ENCODE data around the gene GPAM. TPM values are rescaled to one million over a fixed set of nuclear protein-coding genes. Genes with fewer than 3 reads are reported as not detected.

The GPAM gene
- total RNA-seq, 1 donor from 2014 or later, result 22.2 TPM

GRCh38 chr10:112135604-112136003 lies 48.0 kb downstream of the GPAM start:
- intact Hi-C loops (cut with micrococcal nuclease), result no loop called here
- Histone ChIP-seq H3K4me1 (peaks cover 8% of the 10 kb centered on the region), H3K27me3 (ENCODE audit: low read depth) (no peaks in the 10 kb centered on the region), H3K27ac (replicated peaks) (no peak overlapping the region), H3K36me3 (no peaks in the 10 kb centered on the region), H3K9me3 (replicated peaks) (no peaks in the 10 kb centered on the region), H3K4me3 (no peak overlapping the region)
- TF ChIP-seq CTCF (IDR thresholded peaks at IDR 0.05; ENCODE audit: borderline replicate concordance), result no peak
- DNase-seq, result no peak

- no peaks in the 10 kb centered on the region for H3K9me3 ChIP-seq (replicated peaks)
- no peak overlapping the region for H3K4me3 ChIP-seq
- H3K36me3 ChIP-seq, result no peaks in the 10 kb centered on the region
- no peak for DNase-seq
- no peaks in the 10 kb centered on the region for H3K27me3 ChIP-seq (ENCODE audit: low read depth)
- no peak overlapping the region for H3K27ac ChIP-seq (replicated peaks)
- intact Hi-C loops (cut with micrococcal nuclease), result no loop called here
- peaks cover 8% of the 10 kb centered on the region for H3K4me1 ChIP-seq
- no peak for TF ChIP-seq CTCF (IDR thresholded peaks at IDR 0.05; ENCODE audit: borderline replicate concordance)
Measured at GRCh38 chr10:112132435-112132834, 51.1 kb downstream of the GPAM start.

- intact Hi-C loops (cut with micrococcal nuclease), result no loop called here
- Histone ChIP-seq H3K9me3 (replicated peaks) (no peaks in the 10 kb centered on the region), H3K4me3 (no peak overlapping the region), H3K36me3 (no peaks in the 10 kb centered on the region), H3K27me3 (ENCODE audit: low read depth) (no peaks in the 10 kb centered on the region), H3K27ac (replicated peaks) (no peak overlapping the region), H3K4me1 (peaks cover 8% of the 10 kb centered on the region)
- no peak for TF ChIP-seq CTCF (IDR thresholded peaks at IDR 0.05; ENCODE audit: borderline replicate concordance)
- DNase-seq, result no peak
Measured at GRCh38 chr10:112131996-112132395, 51.6 kb downstream of the GPAM start.

GRCh38 chr10:112131346-112131745 lies 52.2 kb downstream of the GPAM start:
- no peaks in the 10 kb centered on the region for H3K36me3 ChIP-seq
- intact Hi-C loops (cut with micrococcal nuclease), result no loop called here
- no peak for TF ChIP-seq CTCF (IDR thresholded peaks at IDR 0.05; ENCODE audit: borderline replicate concordance)

GRCh38 chr10:112126901-112127300 lies 56.7 kb downstream of the GPAM start:
- Histone ChIP-seq H3K9me3 (replicated peaks) (no peaks in the 10 kb centered on the region), H3K27ac (replicated peaks) (no peak overlapping the region), H3K27me3 (ENCODE audit: low read depth) (no peaks in the 10 kb centered on the region), H3K4me3 (no peak overlapping the region), H3K36me3 (no peaks in the 10 kb centered on the region), H3K4me1 (peaks cover 3% of the 10 kb centered on the region)
- DNase-seq, result no peak
- TF ChIP-seq CTCF (IDR thresholded peaks at IDR 0.05; ENCODE audit: borderline replicate concordance), result no peak
- intact Hi-C loops (cut with micrococcal nuclease), result no loop called here

More at GRCh38 chr10:112131346-112131745, 52.2 kb downstream of the GPAM start:
- Histone ChIP-seq H3K9me3 (replicated peaks) (no peaks in the 10 kb centered on the region), H3K27ac (replicated peaks) (no peak overlapping the region), H3K4me3 (no peak overlapping the region), H3K27me3 (ENCODE audit: low read depth) (no peaks in the 10 kb centered on the region), H3K4me1 (peaks cover 8% of the 10 kb centered on the region)
- DNase-seq, result no peak

DNA sequence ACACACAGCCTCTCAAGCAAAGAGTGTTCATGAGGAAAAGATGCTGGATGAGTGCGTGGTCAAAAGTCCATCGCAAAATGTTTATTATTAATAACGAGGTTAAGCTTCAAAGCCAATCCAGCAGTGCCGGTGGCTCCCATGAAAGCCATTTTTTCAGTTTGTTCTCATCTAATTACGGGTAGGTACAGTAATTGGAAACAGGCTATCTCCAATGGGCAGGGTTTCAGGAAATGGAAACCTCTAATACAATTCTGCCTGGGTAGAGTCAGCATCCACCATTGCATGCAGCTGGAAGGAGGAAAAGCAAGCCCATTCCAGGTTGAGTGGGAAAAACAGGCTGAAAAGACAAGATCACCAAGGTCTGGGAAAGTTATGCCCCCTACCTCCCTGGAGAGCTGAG lies 57.4 kb downstream of the GPAM start:
- H3K9me3 ChIP-seq (replicated peaks), result no peaks in the 10 kb centered on the region
- H3K36me3 ChIP-seq, result no peaks in the 10 kb centered on the region
- H3K4me1 ChIP-seq, result no peaks in the 10 kb centered on the region
- H3K27me3 ChIP-seq (ENCODE audit: low read depth), result no peaks in the 10 kb centered on the region
- H3K4me3 ChIP-seq, result no peak overlapping the region
- no peak for DNase-seq
- intact Hi-C loops (cut with micrococcal nuclease), result no loop called here
- TF ChIP-seq CTCF (IDR thresholded peaks at IDR 0.05; ENCODE audit: borderline replicate concordance), result no peak
- H3K27ac ChIP-seq (replicated peaks), result no peak overlapping the region
